ENCODE results near the gene PAPPA2. TPM values are rescaled to one million over a fixed set of nuclear protein-coding genes. Genes with fewer than 3 reads are reported as not detected.

Gene PAPPA2
- total RNA-seq, 4 donors from 2014 or later = 0.23 to 0.51 (median 0.34) TPM

GRCh38 chr1:176551146-176551545, 88.2 kb downstream of the PAPPA2 start:
- H3K36me3 ChIP-seq = no peaks in the 10 kb centered on the region
- peaks cover 32% of the 10 kb centered on the region for H3K27me3 ChIP-seq
- H3K4me1 ChIP-seq = no peaks in the 10 kb centered on the region
- no peak overlapping the region for H3K4me3 ChIP-seq
- no peak for TF ChIP-seq POLR2A (IDR thresholded peaks at IDR 0.05)
- no peak for TF ChIP-seq POLR2AphosphoS5 (IDR thresholded peaks at IDR 0.05)
- no peak for TF ChIP-seq CTCF (IDR thresholded peaks at IDR 0.05)
- TF ChIP-seq EP300 (IDR thresholded peaks at IDR 0.05) = no peak
- H3K9me3 ChIP-seq = no peaks in the 10 kb centered on the region
- H3K27ac ChIP-seq = no peak overlapping the region
- DNase-seq (ENCODE audit: low spot score in 2 of 2) = no peak
- WGBS = 47% methylated on average over 6 of the region's 6 CpGs

GRCh38 chr1:176552217-176552991, 89.4 kb downstream of the PAPPA2 start:
- no peak overlapping the region for H3K4me3 ChIP-seq
- DNase-seq (ENCODE audit: low spot score in 2 of 2) = no peak
- no peaks in the 10 kb centered on the region for H3K9me3 ChIP-seq
- H3K36me3 ChIP-seq = no peaks in the 10 kb centered on the region
- no peak for TF ChIP-seq EP300 (IDR thresholded peaks at IDR 0.05)
- no peak for TF ChIP-seq CTCF (IDR thresholded peaks at IDR 0.05)
- no peak for TF ChIP-seq POLR2A (IDR thresholded peaks at IDR 0.05)
- TF ChIP-seq POLR2AphosphoS5 (IDR thresholded peaks at IDR 0.05) = no peak
- H3K27ac ChIP-seq = no peak overlapping the region
- WGBS = 25% methylated on average over 10 of the region's 10 CpGs
- H3K27me3 ChIP-seq = peaks cover 32% of the 10 kb centered on the region
- H3K4me1 ChIP-seq = no peaks in the 10 kb centered on the region

DNA sequence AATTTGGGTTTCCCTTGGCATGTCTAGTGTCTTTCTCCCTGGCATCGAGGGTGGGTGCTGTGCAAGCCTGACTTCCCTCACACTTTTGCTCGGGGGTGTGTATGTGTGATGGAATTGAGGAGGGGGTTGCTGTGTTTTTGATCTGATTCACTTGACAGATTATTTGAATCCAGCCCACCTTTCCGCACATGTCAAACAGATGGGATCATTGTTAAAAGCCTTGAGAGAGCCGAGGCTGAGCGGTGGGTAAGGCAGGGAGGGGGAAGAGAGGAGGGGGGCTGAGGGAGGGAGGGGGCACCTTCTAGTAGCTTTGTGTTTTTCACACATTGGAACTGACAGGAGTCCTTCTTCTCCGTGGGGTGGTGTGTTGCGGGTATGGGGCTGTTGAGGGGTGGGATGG, 90.0 kb downstream of the PAPPA2 start:
- 6% methylated on average over 7 of the region's 7 CpGs for WGBS
- Histone ChIP-seq H3K27ac (no peak overlapping the region), H3K4me1 (no peaks in the 10 kb centered on the region), H3K4me3 (no peak overlapping the region), H3K9me3 (no peaks in the 10 kb centered on the region), H3K36me3 (no peaks in the 10 kb centered on the region), H3K27me3 (peaks cover 32% of the 10 kb centered on the region)
- no peak for DNase-seq (ENCODE audit: low spot score in 2 of 2)
- TF ChIP-seq EP300 (IDR thresholded peaks at IDR 0.05) = no peak
- no peak for TF ChIP-seq POLR2AphosphoS5 (IDR thresholded peaks at IDR 0.05)
- TF ChIP-seq POLR2A (IDR thresholded peaks at IDR 0.05) = no peak
- TF ChIP-seq CTCF (IDR thresholded peaks at IDR 0.05) = no peak

- Histone ChIP-seq H3K27ac (no peak overlapping the region), H3K36me3 (no peaks in the 10 kb centered on the region), H3K4me1 (peaks cover 11% of the 10 kb centered on the region), H3K9me3 (no peaks in the 10 kb centered on the region), H3K27me3 (peaks cover 29% of the 10 kb centered on the region), H3K4me3 (no peak overlapping the region)
- no peak for DNase-seq (ENCODE audit: low spot score in 2 of 2)
- TF ChIP-seq POLR2AphosphoS5 (IDR thresholded peaks at IDR 0.05) = no peak
- no peak for TF ChIP-seq CTCF (IDR thresholded peaks at IDR 0.05)
- no peak for TF ChIP-seq POLR2A (IDR thresholded peaks at IDR 0.05)
- no peak for TF ChIP-seq EP300 (IDR thresholded peaks at IDR 0.05)
- 77% methylated on average over 6 of the region's 6 CpGs for WGBS
Measured at GRCh38 chr1:176556288-176556687, 93.3 kb downstream of the PAPPA2 start.

GRCh38 chr1:176557543-176558258, 94.7 kb downstream of the PAPPA2 start:
- TF ChIP-seq EP300 (IDR thresholded peaks at IDR 0.05) (no peak), POLR2A (IDR thresholded peaks at IDR 0.05) (no peak), CTCF (IDR thresholded peaks at IDR 0.05) (no peak), POLR2AphosphoS5 (IDR thresholded peaks at IDR 0.05) (no peak)
- Histone ChIP-seq H3K36me3 (no peaks in the 10 kb centered on the region), H3K4me1 (peaks cover 11% of the 10 kb centered on the region), H3K27me3 (peaks cover 25% of the 10 kb centered on the region), H3K9me3 (no peaks in the 10 kb centered on the region), H3K27ac (no peak overlapping the region), H3K4me3 (no peak overlapping the region)
- WGBS = 46% methylated on average over 2 of the region's 2 CpGs
- no peak for DNase-seq (ENCODE audit: low spot score in 2 of 2)
